PC-9 (cell line): Measurements from ENCODE around the gene PHLDB2. TPM values are rescaled to one million over a fixed set of nuclear protein-coding genes. Genes with fewer than 3 reads are reported as not detected.

Experiments used
- BruUV-seq: library from RNA; stranded (reverse); fragments of 400-500 nt; replicated peaks from 2 replicates; lab custom pipeline; 2021; lab: Mats Ljungman, UMichigan
- CTCF ChIA-PET: fragments of 300-600 bp; sonication (Branson Sonifier 250); formaldehyde crosslinking; loops from one replicate; lab custom pipeline; 2022; ENCODE audit warnings: antibody characterized with exemption; lab: Charles Lee
- POLR2A ChIA-PET: fragments of 300-600 bp; sonication (Branson Sonifier 250); formaldehyde crosslinking; loops from one replicate; lab custom pipeline; 2022; ENCODE audit warnings: antibody characterized with exemption; ENCODE audit not compliant: unreplicated experiment; lab: Charles Lee
- DNase-seq, 2 experiments: peaks; one replicate each; pipeline versions ENCODE4 v3.0.0 to v3.0.0-alpha.2; 2015 to 2022; ENCODE audit warnings: mixed read lengths in 1 of 2
- H2AFZ ChIP-seq: fragments of 200-600 bp; sonication (generic); 2 replicates; pipeline ENCODE4 v1.8.1; 2017; ENCODE audit warnings: antibody characterized with exemption
- H3F3A ChIP-seq: fragments of 200-600 bp; sonication (generic); 2 replicates; pipeline ENCODE4 v1.8.1; 2017; ENCODE audit warnings: antibody characterized with exemption, mild to moderate bottlenecking, low read depth; ENCODE audit not compliant: insufficient read depth
- H3K27ac ChIP-seq: fragments of 200-600 bp; sonication (generic); 2 replicates; pipeline ENCODE4 v1.6.1; 2016; ENCODE audit warnings: mixed run types
- H3K27me3 ChIP-seq: fragments of 200-600 bp; sonication (generic); 2 replicates; pipeline ENCODE4 v1.6.1; 2016; ENCODE audit warnings: low read depth, mixed run types; ENCODE audit not compliant: insufficient read depth
- H3K36me3 ChIP-seq: fragments of 200-600 bp; sonication (generic); 2 replicates; pipeline ENCODE4 v1.6.1; 2016; ENCODE audit warnings: low read depth, mixed run types
- H3K4me1 ChIP-seq: fragments of 200-600 bp; sonication (generic); replicated peaks from 2 replicates; pipeline ENCODE4 v1.6.1; 2016; ENCODE audit warnings: mixed run types; ENCODE audit not compliant: insufficient read depth
- H3K4me2 ChIP-seq: fragments of 200-600 bp; sonication (generic); 2 replicates; pipeline ENCODE4 v1.6.1; 2017; ENCODE audit warnings: mixed run types
- H3K4me3 ChIP-seq: fragments of 200-600 bp; sonication (generic); 2 replicates; pipeline ENCODE4 v1.6.1; 2016; ENCODE audit warnings: mixed run types
- H3K79me2 ChIP-seq: fragments of 200-600 bp; sonication (generic); 2 replicates; pipeline ENCODE4 v1.6.1; 2017; ENCODE audit warnings: low read depth, mixed run types
- H3K9me2 ChIP-seq: fragments of 200-600 bp; sonication (generic); 2 replicates; pipeline ENCODE4 v1.8.1; 2017; ENCODE audit warnings: mild to moderate bottlenecking; ENCODE audit not compliant: insufficient read depth
- H3K9me3 ChIP-seq: fragments of 200-600 bp; sonication (generic); 2 replicates; pipeline ENCODE4 v1.8.1; 2016; ENCODE audit warnings: low read depth; ENCODE audit not compliant: insufficient read depth
- H4K20me1 ChIP-seq: fragments of 200-600 bp; sonication (generic); 2 replicates; pipeline ENCODE4 v1.8.1; 2017; ENCODE audit not compliant: insufficient read depth
- CTCF ChIP-seq: fragments of 200-600 bp; sonication (generic); conservative IDR thresholded peaks from 2 replicates; pipeline ENCODE4 v1.6.1; 2017; ENCODE audit warnings: mixed run types, antibody characterized with exemption, mild to moderate bottlenecking, moderate library complexity
- EZH2 ChIP-seq: fragments of 200-600 bp; sonication (generic); IDR thresholded peaks from 2 replicates; pipeline ENCODE4 v1.8.0; 2017; ENCODE audit warnings: antibody characterized with exemption, low read depth
- intact Hi-C: fragments of 100-400 bp; cut with micrococcal nuclease; formaldehyde crosslinking; loops from one replicate; pipeline ENCODE4 v1.10.0; 2022; ENCODE audit not compliant: unreplicated experiment
- total RNA-seq: library from RNA; stranded (reverse); gene quantifications from 2 replicates; pipeline ENCODE4 v1.2.3, GENCODE V29; 2021

Gene PHLDB2
- total RNA-seq, 1 experiment from 2014 or later: 42.7 TPM

- peaks cover 45% of the 10 kb centered on the region for H3K4me1 ChIP-seq
- peak in 1 of 2 experiments; percentile 73 for DNase-seq
- CTCF ChIA-PET: interaction anchor here (0.5 to 0.7 kb wide), 4 partner anchors 29 to 44 kb away, joined by 4 to 8 read pairs (median 7); no protein-coding TSS in a partner anchor
- peak overlapping the region; percentile 49 for H3K4me2 ChIP-seq
- H3K27me3 ChIP-seq: no peaks in the 10 kb centered on the region
- no peaks in the 10 kb centered on the region for H3K9me2 ChIP-seq
- peak overlapping the region; percentile 2; the same call in 1 of the 2 replicates for H3K4me3 ChIP-seq
- no peaks in the 10 kb centered on the region; the same call in 1 of the 2 replicates for H3K9me3 ChIP-seq
- peak overlapping the region; percentile 90 for H3K27ac ChIP-seq
- intact Hi-C loops: loop anchor here (2.0 kb wide), 4 partner anchors 14 to 202 kb away; no protein-coding TSS in a partner anchor
- peaks cover 67% of the 10 kb centered on the region for H3K36me3 ChIP-seq
- H3K79me2 ChIP-seq: peaks cover 25% of the 10 kb centered on the region; the same call in 1 of the 2 replicates
- POLR2A ChIA-PET: interaction anchor here (0.5 to 0.8 kb wide), 4 partner anchors 30 to 1747 kb away, joined by 3 to 10 read pairs (median 5); no protein-coding TSS in a partner anchor
- TF ChIP-seq EZH2 (no peak), CTCF (no peak)
- BruUV-seq: no TSS peak
- H4K20me1 ChIP-seq: no peaks in the 10 kb centered on the region
- H2AFZ ChIP-seq: no peak overlapping the region
- H3F3A ChIP-seq: peaks cover 44% of the 10 kb centered on the region
Measured at GRCh38 chr3:111936967-111937366, 77.9 kb downstream of the PHLDB2 start.

- H3K27ac ChIP-seq: peak overlapping the region; percentile 90
- no TSS peak for BruUV-seq
- no peak overlapping the region for H2AFZ ChIP-seq
- H3K4me1 ChIP-seq: peaks cover 45% of the 10 kb centered on the region
- no peaks in the 10 kb centered on the region for H3K9me2 ChIP-seq
- intact Hi-C loops: loop anchor here (2.0 kb wide), 4 partner anchors 15 to 203 kb away; no protein-coding TSS in a partner anchor
- H3K79me2 ChIP-seq: peaks cover 24% of the 10 kb centered on the region; the same call in 1 of the 2 replicates
- peak overlapping the region; percentile 10; the same call in 1 of the 2 replicates for H3K4me2 ChIP-seq
- no peaks in the 10 kb centered on the region; the same call in none of the 2 replicates for H3K9me3 ChIP-seq
- H3K36me3 ChIP-seq: peaks cover 64% of the 10 kb centered on the region
- no peak for DNase-seq
- TF ChIP-seq EZH2 (no peak), CTCF (no peak)
- peaks cover 43% of the 10 kb centered on the region for H3F3A ChIP-seq
- no peak overlapping the region for H3K4me3 ChIP-seq
- CTCF ChIA-PET: interaction anchor here (0.7 kb wide), 1 partner anchor 28 kb away, joined by 8 read pairs; no protein-coding TSS in a partner anchor
- POLR2A ChIA-PET: no interaction called here
- no peaks in the 10 kb centered on the region for H3K27me3 ChIP-seq
- no peaks in the 10 kb centered on the region for H4K20me1 ChIP-seq
Measured at GRCh38 chr3:111937871-111938270, 78.8 kb downstream of the PHLDB2 start.

DNA sequence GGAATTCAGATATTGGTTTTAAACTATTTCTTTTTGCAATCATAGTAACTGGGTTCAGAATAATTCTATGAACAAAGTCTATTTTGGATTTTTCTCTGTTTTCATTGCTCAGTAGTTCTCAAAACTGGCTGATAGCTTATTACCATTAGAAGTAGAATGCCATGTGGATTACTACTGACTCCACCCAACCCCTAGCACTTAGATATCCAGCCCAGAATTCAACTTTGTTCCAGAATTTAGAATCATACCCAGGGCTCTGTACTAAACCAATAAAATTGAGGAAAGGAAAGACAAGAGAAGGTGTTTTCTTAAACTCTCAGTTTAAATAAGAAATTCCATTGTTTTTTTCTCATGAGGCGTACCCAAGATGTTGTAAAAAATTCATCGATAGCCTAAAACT, 80.8 kb downstream of the PHLDB2 start:
- no peak for DNase-seq
- Histone ChIP-seq H3K4me2 (no peak overlapping the region), H3F3A (peaks cover 47% of the 10 kb centered on the region), H3K4me3 (no peak overlapping the region), H3K9me2 (no peaks in the 10 kb centered on the region), H4K20me1 (no peaks in the 10 kb centered on the region), H3K27me3 (no peaks in the 10 kb centered on the region), H3K79me2 (0 out of 2 replicates have a peak, but pooled peaks cover 18% of the 10 kb centered on the region), H3K4me1 (peaks cover 46% of the 10 kb centered on the region), H3K9me3 (no peaks in the 10 kb centered on the region; the same call in none of the 2 replicates), H3K36me3 (peaks cover 60% of the 10 kb centered on the region), H2AFZ (no peak overlapping the region), H3K27ac (no peak overlapping the region)
- BruUV-seq: no TSS peak
- POLR2A ChIA-PET: interaction anchor here (0.6 kb wide), 1 partner anchor 19 kb away, joined by 10 read pairs; no protein-coding TSS in a partner anchor
- CTCF ChIA-PET: no interaction called here
- TF ChIP-seq CTCF: no peak
- no peak for TF ChIP-seq EZH2
- intact Hi-C loops: no loop called here
